Activated effector memory CD4-positive, alpha-beta T cell treated with anti-CD3 and anti-CD28 coated beads, Interleukin-2, amount 50 U/mL, for 16 hours (primary cell): ENCODE measurements around the gene RFX4.
"Not testable (repeated sequence)": the region's sequence is repeated elsewhere in the genome, so short reads cannot be mapped to it uniquely, and the experiment has no call there.

Experiments used
- DNase-seq: peaks from one replicate; pipeline ENCODE4 v3.0.0-alpha.2; 2020

Gene RFX4

GRCh38 chr12:106647793-106648514 lies 65.2 kb downstream of the RFX4 start:
- DNase-seq: no peak

- no peak for DNase-seq
These were observed 65.9 kb downstream of the RFX4 start for GRCh38 chr12:106648736-106649135.

GRCh38 chr12:106651552-106651951 lies 68.7 kb downstream of the RFX4 start:
- DNase-seq: no peak

- no peak for DNase-seq
These were observed 69.8 kb downstream of the RFX4 start for GRCh38 chr12:106652510-106653015.

- DNase-seq: no peak
These were observed 72.8 kb downstream of the RFX4 start for GRCh38 chr12:106655577-106655976.

- no peak for DNase-seq
These were observed 74.7 kb downstream of the RFX4 start for GRCh38 chr12:106657488-106657887.

GRCh38 chr12:106663385-106663784 lies 80.6 kb downstream of the RFX4 start:
- DNase-seq: no peak

- DNase-seq: no peak
These were observed 86.4 kb downstream of the RFX4 start for GRCh38 chr12:106669216-106669615.

GRCh38 chr12:106670131-106670530 lies 87.3 kb downstream of the RFX4 start:
- DNase-seq: no peak

GRCh38 chr12:106671840-106672239 lies 89.0 kb downstream of the RFX4 start:
- no peak for DNase-seq

- no peak for DNase-seq
These were observed 89.7 kb downstream of the RFX4 start for GRCh38 chr12:106672314-106673025.

- DNase-seq: no peak
These were observed 90.3 kb downstream of the RFX4 start for GRCh38 chr12:106673141-106673540.

GRCh38 chr12:106675651-106676435 lies 93.0 kb downstream of the RFX4 start:
- no peak for DNase-seq

GRCh38 chr12:106679574-106679973 lies 96.8 kb downstream of the RFX4 start:
- no peak for DNase-seq

- DNase-seq: no peak
These were observed 97.5 kb downstream of the RFX4 start for GRCh38 chr12:106680280-106680679.

GRCh38 chr12:106681210-106681609 lies 98.4 kb downstream of the RFX4 start:
- DNase-seq: no peak

- DNase-seq: no peak
These were observed 99.9 kb downstream of the RFX4 start for GRCh38 chr12:106682594-106683234.

GRCh38 chr12:106684497-106684896 lies 101.7 kb downstream of the RFX4 start:
- no peak for DNase-seq

GRCh38 chr12:106685381-106685780 lies 102.6 kb downstream of the RFX4 start:
- no peak for DNase-seq

GRCh38 chr12:106687672-106688071 lies 104.9 kb downstream of the RFX4 start:
- DNase-seq: no peak

GRCh38 chr12:106690569-106691305 lies 107.9 kb downstream of the RFX4 start:
- no peak for DNase-seq

- not testable (repeated sequence) for DNase-seq
These were observed 109.2 kb downstream of the RFX4 start for GRCh38 chr12:106692033-106692432.
